HEK293 (cell line): ENCODE results near the gene GPRC5B.

Experiments used
- CTCF ChIA-PET: fragments of 350-600 bp; formaldehyde crosslinking; extraction: SDS; loops from one replicate; lab custom pipeline; 2021; ENCODE audit warnings: antibody characterized with exemption; lab: Yijun Ruan, JAX
- POLR2A ChIA-PET: fragments of 300-600 bp; formaldehyde crosslinking; extraction: SDS; loops from one replicate; lab custom pipeline; 2020; ENCODE audit warnings: antibody characterized with exemption, inconsistent platforms; lab: Yijun Ruan, JAX
- H3K27ac ChIP-seq: fragments of 200-500 bp; sonication (Bioruptor generic); 2 replicates; pipeline ENCODE4 v1.5.1; 2014; ENCODE audit warnings: low read depth, low read length, control low read depth, inconsistent platforms; ENCODE audit errors: extremely low read depth
- H3K36me3 ChIP-seq, 2 experiments: fragments of 200-500 bp in 1 of 2; sonication (Bioruptor generic) in 1 of 2; 1 replicate in 1 of 2; 2 replicates in 1 of 2; pipeline ENCODE4 v1.5.1; 2014 to 2017; ENCODE audit warnings: inconsistent platforms in 2 of 2, low read length in 2 of 2; ENCODE audit not compliant: control insufficient read depth in 2 of 2, insufficient read depth in 1 of 2
- H3K4me1 ChIP-seq: fragments of 200-500 bp; sonication (Bioruptor generic); 2 replicates; pipeline ENCODE4 v1.5.1; 2014; ENCODE audit warnings: mild to moderate bottlenecking, low read length, inconsistent platforms; ENCODE audit not compliant: control insufficient read depth, insufficient read depth
- H3K4me3 ChIP-seq: 2 replicates; pipeline ENCODE4 v1.5.1; 2011; ENCODE audit warnings: low read depth, mild to moderate bottlenecking, control low read depth, low read length, moderate library complexity
- H3K9me3 ChIP-seq: fragments of 200-500 bp; sonication (Bioruptor generic); 2 replicates; pipeline ENCODE4 v1.5.1; 2014; ENCODE audit warnings: low read depth, low read length, inconsistent platforms; ENCODE audit not compliant: control insufficient read depth, insufficient read depth
- GFI1B ChIP-seq: fragments of 450-650 bp; formaldehyde crosslinking; IDR thresholded peaks from 2 replicates; pipeline ENCODE4 v1.5.1; 2016; ENCODE audit warnings: missing biosample characterization, missing genetic modification characterization
- GLIS2 ChIP-seq: fragments of 450-650 bp; formaldehyde crosslinking; IDR thresholded peaks from 2 replicates; pipeline ENCODE4 v1.5.1; 2016; ENCODE audit warnings: missing biosample characterization, missing genetic modification characterization
- HOXA7 ChIP-seq: sonication (generic); formaldehyde crosslinking; IDR thresholded peaks from 2 replicates; pipeline ENCODE4 v1.8.1; 2022; ENCODE audit warnings: missing genetic modification reagents, borderline replicate concordance
- KLF1 ChIP-seq: fragments of 450-650 bp; formaldehyde crosslinking; IDR thresholded peaks from 2 replicates; pipeline ENCODE4 v1.5.1; 2016; ENCODE audit warnings: missing biosample characterization, missing genetic modification characterization
- OVOL3 ChIP-seq: fragments of 450-650 bp; formaldehyde crosslinking; IDR thresholded peaks from 2 replicates; pipeline ENCODE4 v1.5.1; 2016; ENCODE audit warnings: missing biosample characterization, missing genetic modification characterization
- PATZ1 ChIP-seq: fragments of 450-650 bp; formaldehyde crosslinking; IDR thresholded peaks from 2 replicates; pipeline ENCODE4 v1.5.1; 2016; ENCODE audit warnings: missing biosample characterization, missing genetic modification characterization
- PRDM10 ChIP-seq: fragments of 450-650 bp; formaldehyde crosslinking; IDR thresholded peaks from 2 replicates; pipeline ENCODE4 v1.5.1; 2016; ENCODE audit warnings: missing biosample characterization, missing genetic modification characterization
- SALL2 ChIP-seq: fragments of 450-650 bp; formaldehyde crosslinking; IDR thresholded peaks from 2 replicates; pipeline ENCODE4 v1.5.0; 2017; ENCODE audit warnings: missing biosample characterization, mild to moderate bottlenecking, missing genetic modification characterization, borderline replicate concordance
- WT1 ChIP-seq: fragments of 450-650 bp; formaldehyde crosslinking; IDR thresholded peaks from 2 replicates; pipeline ENCODE4 v1.5.1; 2016; ENCODE audit warnings: missing biosample characterization, missing genetic modification characterization
- ZNF202 ChIP-seq: fragments of 450-650 bp; formaldehyde crosslinking; IDR thresholded peaks from 2 replicates; pipeline ENCODE4 v1.5.1; 2016; ENCODE audit warnings: missing biosample characterization, missing genetic modification characterization, borderline replicate concordance
- ZNF23 ChIP-seq: fragments of 450-650 bp; formaldehyde crosslinking; IDR thresholded peaks from 2 replicates; pipeline ENCODE4 v1.5.1; 2016; ENCODE audit warnings: missing biosample characterization, missing genetic modification characterization, borderline replicate concordance
- ZNF341 ChIP-seq: fragments of 450-650 bp; formaldehyde crosslinking; IDR thresholded peaks from 2 replicates; pipeline ENCODE4; 2016; ENCODE audit warnings: low read depth, missing biosample characterization, missing genetic modification characterization
- ZNF449 ChIP-seq: fragments of 450-650 bp; formaldehyde crosslinking; IDR thresholded peaks from 2 replicates; pipeline ENCODE4 v1.5.1; 2017; ENCODE audit warnings: missing biosample characterization, mild to moderate bottlenecking, missing genetic modification characterization, moderate library complexity
- ZNF473 ChIP-seq: fragments of 450-650 bp; formaldehyde crosslinking; IDR thresholded peaks from 2 replicates; pipeline ENCODE4 v1.5.1; 2017; ENCODE audit warnings: missing biosample characterization, missing genetic modification characterization
- ZNF560 ChIP-seq: fragments of 450-650 bp; formaldehyde crosslinking; IDR thresholded peaks from 2 replicates; pipeline ENCODE4 v1.5.1; 2017; ENCODE audit warnings: missing biosample characterization, missing genetic modification characterization, borderline replicate concordance
- ZNF623 ChIP-seq: fragments of 450-650 bp; formaldehyde crosslinking; IDR thresholded peaks from 2 replicates; pipeline ENCODE4 v1.5.1; 2016; ENCODE audit warnings: missing biosample characterization, missing genetic modification characterization
- ZNF654 ChIP-seq: fragments of 450-650 bp; formaldehyde crosslinking; IDR thresholded peaks from 2 replicates; pipeline ENCODE4 v1.5.1; 2016; ENCODE audit warnings: low read depth, missing biosample characterization, missing genetic modification characterization
- ZNF792 ChIP-seq: fragments of 450-650 bp; formaldehyde crosslinking; IDR thresholded peaks from 2 replicates; pipeline ENCODE4 v1.5.1; 2016; ENCODE audit warnings: missing biosample characterization, missing genetic modification characterization
- ZNF830 ChIP-seq: fragments of 450-650 bp; IDR thresholded peaks from 2 replicates; pipeline ENCODE4 v1.5.0; 2018; ENCODE audit warnings: missing biosample characterization, missing genetic modification characterization, low read depth, mild to moderate bottlenecking, moderate library complexity
- ZSCAN16 ChIP-seq: fragments of 450-650 bp; formaldehyde crosslinking; IDR thresholded peaks from 2 replicates; pipeline ENCODE4 v1.5.1; 2016; ENCODE audit warnings: missing biosample characterization, missing genetic modification characterization

Gene GPRC5B

GRCh38 chr16:19886073-19886941, 1.7 kb upstream of the GPRC5B start (continued):
- TF ChIP-seq ZNF560 (no peak), ZNF23 (no peak), ZNF623 (tag by site-specific recombination) (no peak), ZNF341 (tag by site-specific recombination) (peak; percentile 87), WT1 (tag by site-specific recombination) (no peak), PRDM10 (tag by site-specific recombination) (peak; percentile 64), SALL2 (no peak), KLF1 (tag by site-specific recombination) (no peak), HOXA7 (CRISPR knock-in tag) (no peak), ZNF473 (no peak), OVOL3 (tag by site-specific recombination) (no peak), ZNF792 (peak; percentile 93), ZNF654 (peak; percentile 98), GFI1B (no peak), ZSCAN16 (tag by site-specific recombination) (no peak)

- H3K4me3 ChIP-seq: no peak overlapping the region
- no peaks in the 10 kb centered on the region for H3K4me1 ChIP-seq
- H3K36me3 ChIP-seq: no peaks in the 10 kb centered on the region
- no peak overlapping the region for H3K27ac ChIP-seq
- H3K9me3 ChIP-seq: no peaks in the 10 kb centered on the region
- TF ChIP-seq ZNF202 (tag by site-specific recombination) (0 out of 2 replicates have a peak, but pooled peaks have one; percentile 53), ZNF449 (tag by site-specific recombination) (no peak)
- TF ChIP-seq, all 188 proteins: peak for 1
- CTCF ChIA-PET: interaction anchor here (1.2 to 6.6 kb wide), 7 partner anchors 14 to 324 kb away, joined by 5 to 99 read pairs (median 7); no protein-coding TSS in a partner anchor
- POLR2A ChIA-PET: no interaction called here
Measured at GRCh38 chr16:19885451-19886072, 914 bp upstream of the GPRC5B start.

GRCh38 chr16:19883966-19884485, 622 bp downstream of the GPRC5B start:
- ChIA-PET POLR2A (interaction anchor here (1.5 kb wide), 1 partner anchor 327 kb away, joined by 7 read pairs; no protein-coding TSS in a partner anchor), CTCF (interaction anchor here (0.6 to 6.6 kb wide), 6 partner anchors 160 to 536 kb away, joined by 3 to 99 read pairs (median 3); no protein-coding TSS in a partner anchor)
- Histone ChIP-seq H3K4me3 (peak overlapping the region; percentile 51), H3K27ac (no peak overlapping the region), H3K36me3 (no peaks in the 10 kb centered on the region), H3K4me1 (no peaks in the 10 kb centered on the region), H3K9me3 (no peaks in the 10 kb centered on the region)
- TF ChIP-seq PATZ1 (tag by site-specific recombination) (peak; percentile 54), ZNF830 (tag by site-specific recombination) (no peak), GLIS2 (peak; percentile 20; the same call in 1 of the 2 replicates)
